Fibroblast of pulmonary artery (primary cell): ENCODE data around the gene PHACTR1.

Experiments
- DNase-seq: peaks from one replicate; pipeline ENCODE4 v3.0.0-alpha.2; 2010; ENCODE audit warnings: low read depth
- H3K4me3 ChIP-seq: replicated peaks from 2 replicates; pipeline ENCODE4 v1.5.1; 2011; ENCODE audit warnings: low read depth, mild to moderate bottlenecking, control low read depth, low read length, moderate library complexity
- CTCF ChIP-seq: IDR thresholded peaks from 2 replicates; pipeline ENCODE4 v1.5.1; 2011; ENCODE audit warnings: mild to moderate bottlenecking, control low read depth, low read length, inconsistent platforms; ENCODE audit errors: missing control alignments

PHACTR1 gene

GRCh38 chr6:13295576-13295975, 579.0 kb downstream of the PHACTR1 start:
- no peak for TF ChIP-seq CTCF
- no peak overlapping the region for H3K4me3 ChIP-seq
- DNase-seq = no peak

- no peak overlapping the region for H3K4me3 ChIP-seq
- no peak for TF ChIP-seq CTCF
- no peak for DNase-seq
Measured at GRCh38 chr6:13296536-13296997, 580.0 kb downstream of the PHACTR1 start.

- TF ChIP-seq CTCF = no peak
- H3K4me3 ChIP-seq = no peak overlapping the region
- DNase-seq = no peak
Measured at GRCh38 chr6:13297391-13297790, 580.8 kb downstream of the PHACTR1 start.

- no peak for DNase-seq
- TF ChIP-seq CTCF = no peak
Measured at GRCh38 chr6:13298446-13298845, 581.9 kb downstream of the PHACTR1 start.

GRCh38 chr6:13299403-13299821, 582.8 kb downstream of the PHACTR1 start:
- no peak for TF ChIP-seq CTCF

More at GRCh38 chr6:13298446-13298845, 581.9 kb downstream of the PHACTR1 start:
- H3K4me3 ChIP-seq = no peak overlapping the region

GRCh38 chr6:13299918-13300317, 583.4 kb downstream of the PHACTR1 start:
- no peak overlapping the region for H3K4me3 ChIP-seq
- TF ChIP-seq CTCF = no peak
- no peak for DNase-seq

More at GRCh38 chr6:13299403-13299821, 582.8 kb downstream of the PHACTR1 start:
- H3K4me3 ChIP-seq = no peak overlapping the region
- no peak for DNase-seq
